D721Med (cell line): ENCODE results near the gene CANT1.

Experiments used
- DNase-seq: peaks from one replicate; pipeline ENCODE4 v3.0.0; 2011; ENCODE audit warnings: low spot score; ENCODE audit not compliant: insufficient read length
- FAIRE-seq: peaks from 2 replicates; lab custom pipeline; 2011; peaks lifted over from hg19 to GRCh38; lab: Jason Lieb, UNC
- CTCF ChIP-seq: IDR thresholded peaks from 2 replicates; pipeline ENCODE4 v1.5.1; 2012; ENCODE audit warnings: mild to moderate bottlenecking, control low read depth; ENCODE audit not compliant: insufficient read depth; ENCODE audit errors: missing control alignments

CANT1 gene

GRCh38 chr17:78976907-78977680 is 32.5 kb downstream of the CANT1 start:
- FAIRE-seq (no peak), DNase-seq (no peak)
- TF ChIP-seq CTCF: no peak

GRCh38 chr17:78974635-78975591 is 34.7 kb downstream of the CANT1 start:
- FAIRE-seq (no peak), DNase-seq (no peak)
- TF ChIP-seq CTCF: no peak

GRCh38 chr17:78973792-78974520 is 35.6 kb downstream of the CANT1 start:
- no peak for TF ChIP-seq CTCF
- DNase-seq: no peak
- FAIRE-seq: no peak

GRCh38 chr17:78973196-78973595 is 36.4 kb downstream of the CANT1 start:
- FAIRE-seq: no peak
- TF ChIP-seq CTCF: no peak
- no peak for DNase-seq

GRCh38 chr17:78972507-78973105 is 37.0 kb downstream of the CANT1 start:
- FAIRE-seq (no peak), DNase-seq (no peak)
- no peak for TF ChIP-seq CTCF

GRCh38 chr17:78971756-78972506 is 37.6 kb downstream of the CANT1 start:
- FAIRE-seq: no peak
- DNase-seq: no peak
- TF ChIP-seq CTCF: no peak
